G401 (cell line): Measurements from ENCODE around the gene CUX1. TPM values are rescaled to one million over a fixed set of nuclear protein-coding genes. Genes with fewer than 3 reads are reported as not detected.

Source experiments
- DNase-seq: peaks from one replicate; pipeline ENCODE4 v3.0.0-alpha.2; 2015; ENCODE audit warnings: low spot score
- in situ Hi-C: cut with HindIII; loops from 2 replicates; pipeline ENCODE4 v1.10.0; 2016; ENCODE audit warnings: low sequenced_read_pairs, mixed read lengths
- total RNA-seq: library from RNA; depleted of rRNA; stranded (reverse); fragments of >200 nt; shearing (Covaris generic); gene quantifications from 2 replicates; pipeline ENCODE4 v1.2.3, GENCODE V29; 2014

CUX1 gene
- total RNA-seq, 1 experiment from 2014 or later, result 23.2 TPM

- no peak for DNase-seq
Observed at GRCh38 chr7:102063690-102064180, 246.3 kb downstream of the CUX1 start.

DNA sequence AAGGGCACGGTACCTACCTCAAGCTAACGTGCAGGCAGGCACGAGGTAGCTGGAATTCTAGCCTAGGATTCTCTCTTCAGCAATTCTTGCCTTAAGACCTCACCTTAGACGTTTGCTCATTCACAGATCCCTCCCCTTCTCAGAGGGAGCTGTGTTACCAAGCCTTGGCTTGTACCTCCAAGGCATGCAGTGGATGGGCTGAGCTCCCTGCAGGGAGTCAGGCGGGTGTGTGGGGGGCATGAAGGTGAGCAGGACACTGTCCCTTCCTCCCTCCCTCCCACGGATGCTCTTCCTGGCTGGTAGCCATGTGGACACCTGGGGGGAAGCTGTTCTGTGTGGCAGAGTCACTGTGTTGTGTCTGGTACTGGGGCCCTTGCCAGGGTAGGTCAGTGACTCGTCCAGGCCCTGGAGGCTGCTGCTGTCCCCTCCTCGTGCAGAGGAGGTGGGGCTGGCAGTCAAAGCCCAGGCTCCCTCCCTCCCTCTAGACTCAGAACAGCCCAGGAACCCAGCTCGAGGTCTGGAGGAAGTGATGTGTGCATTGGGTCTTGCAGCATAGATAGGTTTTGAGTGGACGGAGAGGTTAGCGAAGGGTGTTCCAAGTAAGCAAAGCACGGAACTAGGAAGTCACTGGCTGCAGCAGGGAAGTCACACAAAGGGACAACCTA, 247.1 kb downstream of the CUX1 start:
- peak; percentile 74 for DNase-seq
- in situ Hi-C loops, result no loop called here

More at GRCh38 chr7:102063690-102064180, 246.3 kb downstream of the CUX1 start:
- in situ Hi-C loops, result no loop called here

DNA sequence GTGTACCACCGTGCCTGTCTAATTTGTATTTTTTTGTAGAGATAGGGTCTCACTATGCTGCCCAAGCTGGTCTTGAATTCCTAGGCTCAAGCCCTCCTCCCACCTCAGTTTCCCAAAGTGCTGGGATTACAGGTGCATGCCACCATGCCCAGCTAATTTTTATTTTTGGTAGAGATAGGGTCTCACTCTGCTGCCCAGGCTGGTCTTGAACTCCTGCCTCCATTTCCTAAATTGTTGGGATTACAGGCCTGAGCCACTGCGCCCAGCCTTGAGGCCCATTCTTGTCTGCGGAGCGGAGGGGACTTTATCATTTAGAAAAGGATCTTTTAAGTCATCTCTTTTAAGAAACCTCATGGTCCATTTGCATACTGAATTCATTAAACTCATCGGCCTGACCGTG, 247.8 kb downstream of the CUX1 start:
- in situ Hi-C loops, result no loop called here
- no peak for DNase-seq

DNA sequence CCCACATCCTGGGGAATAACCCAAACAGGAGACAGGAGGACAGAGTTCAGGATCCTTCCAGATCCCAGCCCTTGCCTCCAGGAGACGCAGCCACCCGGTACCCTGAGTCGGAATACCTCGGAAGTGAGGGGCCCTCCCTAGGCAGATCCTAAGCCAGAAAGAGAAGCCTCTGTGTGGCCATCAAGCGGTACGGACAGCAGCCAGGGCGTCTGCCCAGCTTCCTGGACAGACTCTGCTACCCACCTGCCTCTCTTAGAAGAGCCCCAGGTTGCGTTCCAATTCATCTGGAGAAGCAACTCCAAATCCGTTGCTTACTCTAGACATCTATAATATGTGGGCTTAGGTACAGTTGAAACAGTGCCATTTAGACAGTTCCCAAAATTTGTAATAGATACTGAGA, 249.1 kb downstream of the CUX1 start:
- peak; percentile 71 for DNase-seq
- in situ Hi-C loops, result no loop called here

DNA sequence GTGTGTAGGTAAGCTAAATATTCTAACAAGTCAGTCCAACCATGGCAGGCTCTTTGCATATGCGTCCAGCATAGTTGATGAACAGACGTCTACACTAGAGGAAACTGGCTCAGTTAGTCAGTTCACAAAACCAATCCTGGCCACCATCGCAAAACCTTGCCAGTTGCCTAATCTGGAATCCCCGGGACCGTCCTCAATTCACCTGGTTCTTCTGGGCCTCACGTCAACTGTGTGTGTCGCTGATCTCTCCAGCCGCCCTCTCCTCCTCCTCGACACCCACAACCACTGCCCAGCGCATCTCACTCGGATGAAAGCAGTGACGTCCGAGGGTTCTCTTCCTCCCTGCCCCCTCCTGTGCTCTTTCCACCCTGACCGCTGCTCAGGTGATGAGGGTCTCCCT, 251.4 kb downstream of the CUX1 start:
- in situ Hi-C loops, result no loop called here
- DNase-seq, result no peak

DNA sequence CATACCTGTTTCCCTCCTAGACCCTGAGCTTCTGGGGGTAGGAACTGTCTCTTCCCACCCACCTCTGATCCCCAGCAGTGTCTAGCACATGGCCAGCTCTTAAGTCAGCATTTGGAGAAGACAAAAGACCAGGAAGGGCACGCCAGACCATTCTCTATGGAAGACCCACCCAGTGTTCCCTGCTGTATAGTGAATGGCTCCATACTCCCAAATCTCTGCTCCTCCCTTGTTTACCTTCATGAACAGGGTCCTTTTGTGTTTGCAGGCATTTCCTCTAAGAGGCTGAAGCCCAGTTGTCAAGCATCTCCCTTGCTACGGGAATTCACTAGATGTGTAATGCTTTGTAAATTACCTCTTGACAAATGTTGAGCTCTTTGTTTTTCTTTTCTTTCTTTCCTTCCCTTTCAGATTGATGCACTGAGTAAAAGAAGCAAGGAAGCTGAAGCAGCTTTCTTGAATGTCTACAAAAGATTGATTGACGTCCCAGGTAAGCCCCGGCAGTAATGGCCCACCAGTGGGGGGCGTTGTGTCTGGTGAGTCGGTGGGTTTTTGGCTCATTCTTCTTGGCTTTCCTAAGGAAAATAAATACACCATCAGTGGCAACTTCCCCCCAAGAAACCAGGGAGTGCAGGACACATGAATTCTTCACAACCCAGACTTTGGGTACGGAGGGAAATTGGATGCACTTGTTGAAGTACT, 252.7 kb downstream of the CUX1 start:
- DNase-seq, result no peak
- in situ Hi-C loops, result no loop called here

GRCh38 chr7:102072003-102072402, 254.6 kb downstream of the CUX1 start:
- in situ Hi-C loops, result no loop called here
- DNase-seq, result no peak

- no peak for DNase-seq
- in situ Hi-C loops, result no loop called here
Observed at GRCh38 chr7:102072636-102073209, 255.3 kb downstream of the CUX1 start.

DNA sequence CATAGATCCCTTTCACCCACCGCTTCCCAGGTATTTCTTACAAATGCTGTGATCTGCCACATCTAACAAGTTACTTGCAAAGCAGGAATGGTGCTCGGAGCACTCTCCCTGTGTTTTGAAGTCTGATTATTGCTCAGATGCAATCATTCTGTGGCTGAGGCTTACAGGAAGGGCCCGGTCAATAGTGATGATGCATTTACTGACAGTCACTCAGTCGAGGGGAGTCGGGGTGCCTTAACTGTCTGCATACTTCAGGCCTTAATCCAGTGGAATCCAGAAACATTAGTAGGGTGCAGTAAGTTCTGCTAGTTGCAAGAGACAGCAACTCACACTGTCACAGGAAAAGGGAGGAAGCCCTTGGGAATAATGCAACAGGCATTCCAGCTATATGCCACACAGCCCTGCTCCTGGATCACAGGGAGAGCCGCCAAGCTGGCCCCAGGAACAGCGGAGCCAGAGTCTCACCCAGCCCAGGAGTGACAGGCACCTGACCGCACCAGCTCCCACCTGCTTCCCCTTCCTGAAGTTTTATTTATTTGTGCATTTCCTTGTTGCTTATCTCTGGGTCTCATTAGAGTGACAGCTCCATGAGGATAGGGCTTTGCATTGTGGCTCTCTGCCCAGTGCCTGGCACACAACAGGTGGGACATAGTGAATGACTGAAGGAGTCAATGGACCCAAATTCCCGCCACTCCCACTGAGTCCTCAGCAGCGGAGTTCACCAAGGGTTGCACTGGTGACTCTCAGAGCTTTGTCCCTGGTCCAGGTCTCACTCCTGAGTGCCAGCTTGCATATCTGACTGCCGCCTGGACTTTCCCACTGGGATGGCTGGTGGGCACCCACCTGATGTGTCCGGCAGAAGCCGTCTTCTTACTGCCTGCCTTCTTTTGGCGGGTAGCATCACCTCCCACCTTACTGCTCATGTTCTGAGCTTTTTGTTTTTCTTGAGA, 256.8 kb downstream of the CUX1 start:
- in situ Hi-C loops, result no loop called here
- no peak for DNase-seq

DNA sequence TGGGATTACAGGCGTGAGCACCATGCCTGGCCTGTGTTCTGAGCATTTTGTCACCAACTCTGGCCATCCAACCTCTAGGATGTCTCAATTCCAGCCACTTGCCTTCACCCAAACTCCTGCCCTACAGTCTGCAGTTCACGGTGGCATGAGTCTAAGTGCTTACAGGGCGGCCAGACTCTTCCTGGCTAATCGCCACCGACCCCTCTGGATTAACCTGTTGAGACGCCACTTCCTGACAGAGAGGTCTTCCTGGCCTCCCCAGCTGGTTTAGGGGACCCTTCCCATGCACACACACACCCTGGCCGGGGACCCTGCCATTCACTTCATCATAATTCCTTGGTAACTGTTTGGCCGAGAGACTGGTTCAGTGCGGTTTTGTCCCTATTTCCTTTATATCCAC, 257.7 kb downstream of the CUX1 start:
- no peak for DNase-seq
- in situ Hi-C loops, result no loop called here

GRCh38 chr7:102075553-102076135, 258.2 kb downstream of the CUX1 start:
- DNase-seq, result no peak
- in situ Hi-C loops, result no loop called here

DNA sequence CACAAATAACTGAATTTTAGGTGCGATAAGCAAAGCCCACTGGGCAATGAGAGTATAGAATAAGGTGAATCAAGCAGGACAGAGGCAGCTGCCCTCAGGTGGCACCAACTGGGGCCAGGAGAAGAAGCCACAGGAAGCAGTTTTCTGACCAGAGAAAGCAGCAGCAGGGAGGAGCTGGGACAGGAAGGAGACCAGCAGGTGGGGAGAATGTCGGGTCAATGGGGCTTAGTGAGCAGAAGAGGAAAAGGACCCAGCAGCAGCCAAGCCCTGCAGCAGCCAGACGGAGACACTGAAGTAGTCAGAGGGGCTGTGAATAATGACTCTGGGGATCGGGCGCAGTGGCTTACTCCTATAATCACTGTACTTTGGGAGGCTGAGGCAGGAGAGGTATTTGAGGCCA, 259.7 kb downstream of the CUX1 start:
- peak; percentile 54 for DNase-seq
- in situ Hi-C loops, result no loop called here

- in situ Hi-C loops, result no loop called here
- peak; percentile 63 for DNase-seq
Observed at GRCh38 chr7:102079140-102080018, 262.0 kb downstream of the CUX1 start.

DNA sequence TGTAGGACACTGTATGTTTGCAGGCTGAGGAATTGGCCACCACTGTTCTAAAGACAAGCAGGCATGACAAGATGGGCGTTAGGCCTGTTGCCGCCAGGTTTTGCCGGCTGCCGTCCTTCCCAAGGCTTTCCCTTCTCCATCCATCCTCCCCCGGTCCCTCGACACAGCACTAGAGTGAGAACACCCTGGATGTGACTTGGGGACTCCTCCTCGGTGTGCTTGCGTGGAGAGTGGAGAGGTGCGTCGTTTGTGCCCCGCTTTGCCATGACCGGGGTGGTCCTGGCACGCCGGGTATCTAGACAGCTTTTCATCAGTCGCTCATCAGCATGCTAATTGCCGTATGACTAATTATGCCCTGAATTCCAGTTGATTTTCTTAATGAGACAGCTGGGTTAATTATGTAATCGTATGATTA, 262.6 kb downstream of the CUX1 start:
- in situ Hi-C loops, result no loop called here
- DNase-seq, result peak; percentile 67

DNA sequence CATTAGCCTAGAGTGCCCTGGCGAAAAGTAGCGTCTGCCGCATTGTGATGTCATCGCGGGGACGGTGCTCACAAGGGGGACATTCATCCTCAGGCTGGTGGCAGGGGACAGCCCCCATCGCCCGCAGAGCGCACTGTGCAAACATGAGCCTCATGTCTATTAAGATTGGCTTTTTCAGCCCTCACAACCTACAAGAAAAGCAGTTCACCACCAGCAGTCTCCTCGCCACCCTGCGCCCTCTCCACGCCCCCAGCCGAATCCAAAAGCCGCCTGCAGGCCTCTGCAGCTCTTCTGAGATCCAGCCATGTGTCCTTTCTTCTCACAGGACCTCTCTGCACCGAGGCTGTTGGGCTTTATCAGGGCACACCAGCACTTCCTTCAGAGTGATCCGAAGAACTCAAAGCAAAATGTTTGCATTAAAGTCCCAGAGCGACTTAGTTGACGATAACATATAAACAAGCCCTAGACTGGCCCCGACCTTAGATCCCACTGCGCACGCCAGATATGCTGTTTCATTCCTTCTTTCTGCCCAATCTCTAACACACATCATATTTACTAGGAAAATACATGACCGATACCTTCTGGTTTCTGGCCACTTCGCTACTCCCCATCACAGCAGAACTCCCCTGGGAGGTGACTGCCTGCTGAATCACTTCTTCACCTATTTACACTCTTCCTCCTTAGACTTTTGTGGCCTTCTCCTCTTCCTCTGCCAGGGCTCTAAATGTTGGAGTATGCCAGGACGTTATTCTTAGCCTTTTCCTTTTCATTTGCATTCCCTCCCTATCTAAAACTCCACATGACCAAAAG, 263.2 kb downstream of the CUX1 start:
- in situ Hi-C loops, result no loop called here
- DNase-seq, result peak; percentile 58

DNA sequence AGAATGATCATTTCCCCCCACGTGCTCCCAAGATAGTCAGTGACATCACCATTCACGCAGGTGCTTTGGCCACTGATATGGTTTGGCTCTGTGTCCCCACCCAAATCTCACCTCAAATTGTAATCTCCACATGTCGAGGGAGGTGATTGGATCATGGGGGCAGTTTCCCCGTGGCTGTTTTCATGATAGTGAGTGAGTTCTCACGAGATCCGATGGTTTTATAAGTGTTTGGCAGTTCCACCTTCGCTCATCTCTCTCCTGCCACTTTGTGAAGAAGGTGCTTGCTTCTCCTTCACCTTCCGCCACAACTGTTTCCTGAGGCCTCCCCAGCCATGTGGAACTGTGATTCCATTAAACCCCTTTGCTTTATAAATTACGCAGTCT, 263.8 kb downstream of the CUX1 start:
- in situ Hi-C loops, result no loop called here

DNA sequence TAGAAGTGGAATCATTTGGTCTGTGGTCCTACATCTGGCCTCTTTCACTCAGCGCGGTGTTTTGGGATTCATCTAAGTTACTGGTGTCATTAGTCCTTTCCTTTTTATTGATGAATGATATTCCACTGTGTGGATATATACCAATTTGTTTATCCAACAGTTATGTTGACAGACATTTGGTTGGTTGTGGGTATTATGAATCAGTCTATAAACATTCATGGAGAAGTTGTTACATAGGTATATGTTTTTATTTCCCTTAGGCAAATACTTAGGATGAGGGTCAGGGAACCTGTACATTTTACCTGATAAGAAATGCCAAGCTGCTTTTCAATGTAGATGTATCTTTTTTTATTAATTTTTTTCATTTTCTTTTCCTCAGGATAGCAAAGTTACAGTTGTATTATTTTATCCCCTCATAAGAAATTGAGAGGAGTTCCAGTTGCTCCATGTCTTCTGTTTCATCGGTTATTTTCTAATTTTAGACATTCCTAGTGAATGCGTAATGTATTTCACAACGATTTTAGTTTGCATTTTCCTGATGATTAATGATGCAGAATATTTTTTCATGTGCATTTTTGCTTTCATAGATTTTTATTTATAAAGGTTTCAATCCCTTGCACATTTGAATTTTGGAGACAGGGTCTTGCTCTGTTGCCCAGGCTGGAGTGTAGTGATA, 265.4 kb downstream of the CUX1 start:
- DNase-seq, result no peak
- in situ Hi-C loops, result no loop called here

More for the DNA sequence above, 263.8 kb downstream of the CUX1 start:
- DNase-seq, result no peak
